Epithelial cell of esophagus (primary cell): Measurements from ENCODE around the gene TAF3.
A peak's percentile ranks its signal among the peaks of the same experiment; 100 is the strongest.
"Not testable (repeated sequence)": the region's sequence is repeated elsewhere in the genome, so short reads cannot be mapped to it uniquely, and the experiment has no call there.

Experiments
- DNase-seq: peaks from one replicate; pipeline ENCODE4 v3.0.0; 2010; ENCODE audit warnings: low read depth
- H3K4me3 ChIP-seq: 2 replicates; pipeline ENCODE4 v1.5.1; 2011; ENCODE audit warnings: mild to moderate bottlenecking, low read length, control low read depth
- CTCF ChIP-seq: IDR thresholded peaks from 2 replicates; pipeline ENCODE4 v1.5.1; 2011; ENCODE audit warnings: low read depth, mild to moderate bottlenecking, low read length, control low read depth, inconsistent platforms; ENCODE audit not compliant: insufficient read depth; ENCODE audit errors: missing control alignments

TAF3 gene

GRCh38 chr10:7797582-7797981 lies 20.7 kb upstream of the TAF3 start:
- no peak overlapping the region for H3K4me3 ChIP-seq
- peak; percentile 56 for DNase-seq
- TF ChIP-seq CTCF: no peak

DNA sequence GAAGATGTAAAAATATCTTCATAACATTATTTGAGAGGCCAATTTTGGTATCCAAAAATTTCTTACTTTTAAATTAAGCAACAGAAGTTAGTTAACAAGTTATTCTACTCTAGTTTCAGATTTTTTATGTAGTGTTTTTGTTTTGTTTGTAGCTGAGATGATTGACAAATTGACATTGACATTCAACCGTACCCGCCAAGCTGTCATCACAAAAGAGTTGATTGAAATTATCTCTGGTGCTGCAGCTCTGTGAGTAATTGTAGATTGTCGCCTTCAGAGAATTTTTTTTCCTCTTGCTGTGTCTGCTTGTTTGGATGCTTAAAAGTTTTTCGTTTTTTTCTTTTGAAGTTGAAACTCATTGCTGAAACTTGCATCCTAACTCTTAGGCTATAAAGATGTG lies 15.7 kb upstream of the TAF3 start:
- no peak for TF ChIP-seq CTCF
- no peak for DNase-seq
- no peak overlapping the region for H3K4me3 ChIP-seq

DNA sequence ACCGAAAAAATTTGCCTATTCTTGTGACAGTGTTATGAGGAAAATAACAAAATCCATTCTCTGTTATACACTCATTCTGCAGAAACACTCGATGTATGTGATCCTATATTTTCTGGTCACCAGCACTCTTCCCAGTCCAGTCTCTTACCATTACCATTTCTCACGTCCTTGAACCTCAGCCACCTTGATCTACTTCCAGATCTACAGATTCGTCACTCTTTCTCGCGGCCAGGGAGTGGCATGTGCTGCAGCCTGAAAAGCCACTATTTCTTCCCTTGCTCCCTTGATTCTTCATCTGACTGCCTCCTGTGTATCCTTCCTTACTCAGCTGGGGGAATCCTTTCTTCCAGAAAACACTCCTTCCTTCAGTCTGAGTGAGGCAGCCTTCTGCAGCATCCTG lies 14.1 kb upstream of the TAF3 start:
- H3K4me3 ChIP-seq: no peak overlapping the region
- no peak for TF ChIP-seq CTCF
- no peak for DNase-seq

- TF ChIP-seq CTCF: no peak
- H3K4me3 ChIP-seq: no peak overlapping the region
- no peak for DNase-seq
Measured at GRCh38 chr10:7804741-7805140, 13.6 kb upstream of the TAF3 start.

DNA sequence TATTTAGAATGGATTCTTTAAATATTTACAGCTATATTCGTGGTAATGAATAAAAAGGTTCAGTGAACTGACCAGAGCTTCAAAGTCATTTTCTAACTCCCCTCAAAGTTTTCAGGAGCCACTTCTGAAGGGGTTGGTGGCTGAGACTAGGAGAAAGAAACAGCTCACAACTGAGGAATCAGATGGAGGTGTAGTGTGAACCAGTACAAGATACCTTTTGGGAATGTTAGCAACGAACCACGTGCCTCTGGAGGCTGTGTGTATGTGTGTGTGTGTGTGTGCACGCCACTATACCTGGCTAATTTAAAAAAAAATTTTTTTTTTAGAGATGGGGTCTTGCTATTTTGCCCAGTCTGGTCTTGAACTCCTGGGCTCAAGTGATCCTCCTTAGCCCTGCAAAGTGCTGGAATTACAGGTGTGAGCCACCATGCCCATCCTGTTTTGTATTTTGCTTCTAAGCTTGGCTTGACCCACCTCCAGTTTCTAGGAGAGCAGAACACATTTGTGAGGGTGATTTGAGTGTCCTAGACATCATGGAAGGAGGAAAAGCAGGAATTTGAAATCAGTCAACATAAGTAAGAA lies 9.5 kb upstream of the TAF3 start:
- DNase-seq: no peak
- H3K4me3 ChIP-seq: no peak overlapping the region
- TF ChIP-seq CTCF: no peak

DNA sequence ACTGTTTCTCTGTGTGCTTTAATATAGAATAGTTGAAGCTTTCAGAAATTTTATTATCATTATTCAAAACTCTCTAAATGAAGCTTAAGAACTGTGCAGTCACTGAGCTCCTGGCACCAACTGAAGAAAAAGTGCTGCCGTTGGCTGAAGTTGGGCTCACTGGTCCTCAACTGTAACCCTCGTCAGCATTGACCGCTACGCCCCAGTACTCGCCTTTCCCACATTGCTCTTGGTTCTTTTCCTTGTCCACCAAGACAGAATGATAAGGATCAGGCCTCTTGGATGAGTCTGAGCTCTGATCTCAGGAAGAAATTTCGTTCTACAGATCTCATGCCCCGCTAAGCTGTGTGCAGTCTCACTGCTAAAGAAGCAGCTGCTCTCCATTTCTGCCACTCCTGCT lies 7.9 kb upstream of the TAF3 start:
- no peak overlapping the region for H3K4me3 ChIP-seq
- TF ChIP-seq CTCF: no peak
- no peak for DNase-seq

DNA sequence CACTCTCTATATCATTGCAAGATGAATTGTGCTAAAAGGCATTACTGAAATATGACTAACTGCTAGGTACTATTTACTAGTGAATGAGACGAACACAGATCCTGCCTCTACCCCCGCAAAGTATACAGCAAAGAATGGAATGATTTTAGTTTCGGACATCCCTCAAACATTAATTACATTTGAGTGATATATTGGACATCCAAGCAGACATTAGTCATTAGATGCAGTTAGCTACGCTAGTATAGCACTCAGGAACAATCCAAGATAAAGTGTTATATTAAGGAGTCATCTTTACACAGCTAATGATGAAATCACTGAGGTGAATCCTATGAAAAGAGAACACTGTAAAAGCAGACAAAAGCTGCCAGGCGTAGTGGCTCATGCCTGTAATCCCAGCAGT lies 7.3 kb upstream of the TAF3 start:
- peak; percentile 19 for DNase-seq
- TF ChIP-seq CTCF: no peak
- no peak overlapping the region for H3K4me3 ChIP-seq

DNA sequence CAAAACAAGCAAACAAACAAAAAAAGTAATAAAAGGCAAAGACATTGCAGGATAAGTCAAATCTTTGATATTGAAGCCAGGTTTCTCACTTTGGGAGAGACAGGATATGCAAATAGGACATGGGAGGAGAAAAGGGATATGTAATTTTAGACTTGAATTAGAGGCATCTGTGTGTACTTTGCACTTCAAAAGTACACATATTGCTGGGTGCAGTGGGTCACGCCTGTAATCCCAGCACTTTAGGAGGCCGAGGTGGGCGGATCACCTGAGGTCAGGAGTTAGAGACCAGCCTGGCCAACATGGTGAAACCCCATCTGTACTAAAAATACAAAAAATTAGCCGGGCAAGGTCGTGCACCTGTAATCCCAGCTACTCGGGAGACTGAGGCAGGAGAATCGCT lies 6.6 kb upstream of the TAF3 start:
- not testable (repeated sequence) for DNase-seq, H3K4me3 ChIP-seq
